Fibroblast of mammary gland (primary cell): ENCODE data around the gene ALDH3B2.
A peak's percentile ranks its signal among the peaks of the same experiment; 100 is the strongest.

Experiments used
- DNase-seq: peaks from one replicate; pipeline ENCODE4 v3.0.0-alpha.2; 2010; ENCODE audit warnings: low read depth
- H3K4me3 ChIP-seq: 2 replicates; pipeline ENCODE4 v1.5.1; 2011; ENCODE audit warnings: low read depth, mild to moderate bottlenecking, low read length, moderate library complexity; ENCODE audit not compliant: control insufficient read depth
- TF ChIP-seq, protein P1 (sequence below): conservative IDR thresholded peaks from 2 replicates; pipeline ENCODE4 v1.5.1; 2011; ENCODE audit warnings: low read depth, low read length, inconsistent platforms; ENCODE audit not compliant: control insufficient read depth, insufficient read depth

ALDH3B2 gene

DNA sequence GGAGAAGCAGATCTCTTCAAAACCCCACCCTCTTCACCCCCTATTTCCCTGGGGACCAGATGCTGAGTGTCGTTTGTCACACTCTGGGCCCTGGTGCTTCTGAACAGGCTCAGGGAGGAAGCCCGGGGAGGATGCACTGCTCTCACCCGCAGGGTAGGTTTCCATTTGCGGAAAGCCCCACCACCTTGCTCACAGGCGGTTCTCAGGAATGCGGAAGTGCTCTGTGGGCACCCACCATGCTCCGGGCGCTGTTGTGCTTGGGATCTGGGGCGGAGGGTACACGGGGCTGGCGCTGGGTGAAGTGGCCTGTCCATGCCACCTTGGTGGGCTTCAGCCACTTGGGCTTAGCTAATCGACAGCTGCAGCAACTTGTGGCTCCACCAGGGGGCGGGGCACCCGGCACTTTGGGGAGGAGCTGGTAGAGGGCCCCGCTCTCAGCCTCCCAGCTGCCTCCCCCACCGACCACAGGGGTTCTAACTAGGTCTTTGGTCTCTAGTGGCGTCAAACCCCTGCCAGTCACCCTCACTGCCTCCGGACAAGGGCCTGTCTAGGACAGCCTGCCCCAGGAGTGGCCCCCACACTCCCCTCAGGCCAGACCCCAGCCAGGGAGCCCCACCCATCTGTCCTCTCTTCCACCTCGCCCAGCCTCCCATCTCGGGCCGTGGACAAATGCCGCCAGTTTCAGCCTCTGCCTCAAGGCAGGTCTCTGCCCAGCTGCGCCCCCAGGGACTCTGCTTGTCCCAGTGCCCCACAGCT lies 60.3 kb downstream of the ALDH3B2 start:
- peak overlapping the region; percentile 29 for H3K4me3 ChIP-seq
- TF ChIP-seq, protein P1, sequence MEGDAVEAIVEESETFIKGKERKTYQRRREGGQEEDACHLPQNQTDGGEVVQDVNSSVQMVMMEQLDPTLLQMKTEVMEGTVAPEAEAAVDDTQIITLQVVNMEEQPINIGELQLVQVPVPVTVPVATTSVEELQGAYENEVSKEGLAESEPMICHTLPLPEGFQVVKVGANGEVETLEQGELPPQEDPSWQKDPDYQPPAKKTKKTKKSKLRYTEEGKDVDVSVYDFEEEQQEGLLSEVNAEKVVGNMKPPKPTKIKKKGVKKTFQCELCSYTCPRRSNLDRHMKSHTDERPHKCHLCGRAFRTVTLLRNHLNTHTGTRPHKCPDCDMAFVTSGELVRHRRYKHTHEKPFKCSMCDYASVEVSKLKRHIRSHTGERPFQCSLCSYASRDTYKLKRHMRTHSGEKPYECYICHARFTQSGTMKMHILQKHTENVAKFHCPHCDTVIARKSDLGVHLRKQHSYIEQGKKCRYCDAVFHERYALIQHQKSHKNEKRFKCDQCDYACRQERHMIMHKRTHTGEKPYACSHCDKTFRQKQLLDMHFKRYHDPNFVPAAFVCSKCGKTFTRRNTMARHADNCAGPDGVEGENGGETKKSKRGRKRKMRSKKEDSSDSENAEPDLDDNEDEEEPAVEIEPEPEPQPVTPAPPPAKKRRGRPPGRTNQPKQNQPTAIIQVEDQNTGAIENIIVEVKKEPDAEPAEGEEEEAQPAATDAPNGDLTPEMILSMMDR = peak; percentile 61
- DNase-seq = peak; percentile 24

DNA sequence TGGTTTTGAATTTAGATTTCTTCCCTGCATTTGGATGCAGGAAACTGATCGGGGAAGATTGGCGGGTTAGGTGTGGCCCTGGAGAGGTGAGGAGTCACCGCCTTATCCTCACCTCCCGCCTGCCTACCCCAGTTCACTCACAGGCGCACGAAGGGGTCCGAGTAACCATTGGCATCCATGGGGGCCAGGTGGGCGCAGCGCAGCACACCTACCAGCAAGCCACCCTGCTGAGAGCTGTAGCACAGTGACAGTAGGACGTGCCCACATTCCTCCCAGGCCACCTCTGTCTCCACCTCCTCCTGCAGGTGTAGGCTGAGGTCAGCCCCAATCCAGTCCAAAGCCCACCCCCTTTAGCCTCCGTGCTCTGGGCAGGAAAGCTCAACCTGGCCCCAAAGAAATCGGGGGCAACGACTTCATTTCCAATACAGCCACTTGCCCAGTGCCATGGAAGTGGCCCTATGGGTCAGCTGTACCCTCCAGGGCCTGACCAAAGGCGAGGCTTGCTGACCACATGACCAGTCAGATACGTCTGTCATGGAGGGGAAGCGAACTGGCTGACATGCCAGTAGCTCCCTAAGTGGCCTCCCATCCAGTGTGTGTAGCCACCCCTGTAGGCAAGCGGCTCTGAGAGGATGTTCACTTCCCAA lies 61.0 kb downstream of the ALDH3B2 start:
- H3K4me3 ChIP-seq = no peak overlapping the region
- no peak for DNase-seq
- TF ChIP-seq, protein P1 = no peak

DNA sequence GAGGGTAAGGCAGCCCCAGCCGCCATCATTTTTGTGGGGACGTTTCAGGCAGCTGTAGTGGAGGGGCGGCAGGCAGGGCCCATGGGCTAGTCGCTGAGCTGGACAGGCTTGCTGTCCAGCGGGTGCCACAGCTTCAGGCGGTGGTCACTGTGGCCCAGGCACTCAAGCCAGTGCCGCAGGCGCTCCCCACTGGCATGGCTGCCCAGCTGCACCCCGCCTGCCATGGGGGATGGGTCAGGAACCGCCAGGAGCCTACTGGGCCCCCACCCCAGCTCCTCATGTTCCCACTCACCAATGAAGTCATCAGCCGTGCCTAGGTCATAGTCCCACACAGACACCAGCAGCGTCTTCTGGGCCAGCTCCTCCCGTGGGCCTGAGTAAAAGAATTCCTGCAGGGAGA lies 61.7 kb downstream of the ALDH3B2 start:
- DNase-seq = no peak
- no peak overlapping the region for H3K4me3 ChIP-seq
- TF ChIP-seq, protein P1 = no peak
